Measurements from ENCODE around the gene DDX6. TPM values are rescaled to one million over a fixed set of nuclear protein-coding genes. Genes with fewer than 3 reads are reported as not detected.
"Not testable (repeated sequence)": the region's sequence is repeated elsewhere in the genome, so short reads cannot be mapped to it uniquely, and the experiment has no call there.

The DDX6 gene
- total RNA-seq, 2 experiments from 2014 or later: 155 to 158 TPM

GRCh38 chr11:118727001-118727720, 63.8 kb downstream of the DDX6 start:
- H3K36me3 Mint-ChIP-seq (ENCODE audit: low read depth); CTCF ChIA-PET; DNase-seq; H3K27me3 Mint-ChIP-seq; ATAC-seq; intact Hi-C loops (cut with micrococcal nuclease); H3K4me1 Mint-ChIP-seq (ENCODE audit: low read depth); H3K27ac Mint-ChIP-seq; H3K9me3 Mint-ChIP-seq; POLR2A ChIA-PET; H3K4me3 Mint-ChIP-seq: not testable (repeated sequence)

GRCh38 chr11:118721478-118722015, 69.4 kb downstream of the DDX6 start:
- H3K4me3 Mint-ChIP-seq; POLR2A ChIA-PET; H3K4me1 Mint-ChIP-seq (ENCODE audit: low read depth); H3K27me3 Mint-ChIP-seq; H3K9me3 Mint-ChIP-seq; CTCF ChIA-PET; DNase-seq; H3K27ac Mint-ChIP-seq; ATAC-seq; H3K36me3 Mint-ChIP-seq (ENCODE audit: low read depth); intact Hi-C loops (cut with micrococcal nuclease): not testable (repeated sequence)

- intact Hi-C loops (cut with micrococcal nuclease); H3K4me1 Mint-ChIP-seq (ENCODE audit: low read depth); ATAC-seq; H3K4me3 Mint-ChIP-seq; DNase-seq; H3K27ac Mint-ChIP-seq; H3K36me3 Mint-ChIP-seq (ENCODE audit: low read depth); CTCF ChIA-PET; POLR2A ChIA-PET; H3K9me3 Mint-ChIP-seq; H3K27me3 Mint-ChIP-seq: not testable (repeated sequence)
Observed at GRCh38 chr11:118720740-118721139, 70.2 kb downstream of the DDX6 start.

GRCh38 chr11:118720078-118720477, 70.9 kb downstream of the DDX6 start:
- POLR2A ChIA-PET; H3K9me3 Mint-ChIP-seq; H3K4me1 Mint-ChIP-seq (ENCODE audit: low read depth); H3K4me3 Mint-ChIP-seq; CTCF ChIA-PET; H3K27me3 Mint-ChIP-seq; DNase-seq; ATAC-seq; H3K27ac Mint-ChIP-seq; H3K36me3 Mint-ChIP-seq (ENCODE audit: low read depth); intact Hi-C loops (cut with micrococcal nuclease): not testable (repeated sequence)

GRCh38 chr11:118718562-118718961, 72.4 kb downstream of the DDX6 start:
- DNase-seq; CTCF ChIA-PET; H3K4me3 Mint-ChIP-seq; POLR2A ChIA-PET; H3K36me3 Mint-ChIP-seq (ENCODE audit: low read depth); H3K9me3 Mint-ChIP-seq; H3K4me1 Mint-ChIP-seq (ENCODE audit: low read depth); H3K27me3 Mint-ChIP-seq; ATAC-seq; intact Hi-C loops (cut with micrococcal nuclease); H3K27ac Mint-ChIP-seq: not testable (repeated sequence)

- H3K27ac Mint-ChIP-seq; intact Hi-C loops (cut with micrococcal nuclease); H3K4me3 Mint-ChIP-seq; H3K36me3 Mint-ChIP-seq (ENCODE audit: low read depth); H3K27me3 Mint-ChIP-seq; H3K9me3 Mint-ChIP-seq; H3K4me1 Mint-ChIP-seq (ENCODE audit: low read depth); ATAC-seq; CTCF ChIA-PET; POLR2A ChIA-PET; DNase-seq: not testable (repeated sequence)
Observed at GRCh38 chr11:118717733-118718132, 73.2 kb downstream of the DDX6 start.

GRCh38 chr11:118717221-118717620, 73.7 kb downstream of the DDX6 start:
- H3K9me3 Mint-ChIP-seq; H3K27ac Mint-ChIP-seq; CTCF ChIA-PET; H3K4me3 Mint-ChIP-seq; H3K27me3 Mint-ChIP-seq; POLR2A ChIA-PET; ATAC-seq; H3K36me3 Mint-ChIP-seq (ENCODE audit: low read depth); intact Hi-C loops (cut with micrococcal nuclease); H3K4me1 Mint-ChIP-seq (ENCODE audit: low read depth); DNase-seq: not testable (repeated sequence)

GRCh38 chr11:118715837-118716260, 75.1 kb downstream of the DDX6 start:
- Mint-ChIP-seq H3K36me3 (ENCODE audit: low read depth) (no peaks in the 10 kb centered on the region), H3K27me3 (no peaks in the 10 kb centered on the region), H3K4me3 (no peak overlapping the region), H3K4me1 (ENCODE audit: low read depth) (peaks cover 9% of the 10 kb centered on the region), H3K27ac (no peak overlapping the region), H3K9me3 (no peaks in the 10 kb centered on the region)
- intact Hi-C loops (cut with micrococcal nuclease): no loop called here
- POLR2A ChIA-PET: no interaction called here
- CTCF ChIA-PET: interaction anchor here (1.5 kb wide), 2 partner anchors 24 to 26 kb away, joined by 3 to 5 read pairs; no protein-coding TSS in a partner anchor
- ATAC-seq (no peak), DNase-seq (no peak)
- no peak for TF ChIP-seq CTCF (IDR thresholded peaks at IDR 0.05)

Measured in activated CD8-positive, alpha-beta T cell treated with anti-CD3 and anti-CD28 coated beads for 36 hours (primary cell).